HEK293 (cell line): ENCODE results near the gene CYP27A1.
A peak's percentile ranks its signal among the peaks of the same experiment; 100 is the strongest.

Source experiments
- CTCF ChIA-PET: fragments of 350-600 bp; formaldehyde crosslinking; extraction: SDS; loops from one replicate; lab custom pipeline; 2021; ENCODE audit warnings: antibody characterized with exemption; lab: Yijun Ruan, JAX
- POLR2A ChIA-PET: fragments of 300-600 bp; formaldehyde crosslinking; extraction: SDS; loops from one replicate; lab custom pipeline; 2020; ENCODE audit warnings: antibody characterized with exemption, inconsistent platforms; lab: Yijun Ruan, JAX
- H3K27ac ChIP-seq: fragments of 200-500 bp; sonication (Bioruptor generic); 2 replicates; pipeline ENCODE4 v1.5.1; 2014; ENCODE audit warnings: low read depth, low read length, control low read depth, inconsistent platforms; ENCODE audit errors: extremely low read depth
- H3K36me3 ChIP-seq, 2 experiments: fragments of 200-500 bp in 1 of 2; sonication (Bioruptor generic) in 1 of 2; 1 replicate in 1 of 2; 2 replicates in 1 of 2; pipeline ENCODE4 v1.5.1; 2014 to 2017; ENCODE audit warnings: inconsistent platforms in 2 of 2, low read length in 2 of 2; ENCODE audit not compliant: control insufficient read depth in 2 of 2, insufficient read depth in 1 of 2
- H3K4me1 ChIP-seq: fragments of 200-500 bp; sonication (Bioruptor generic); 2 replicates; pipeline ENCODE4 v1.5.1; 2014; ENCODE audit warnings: mild to moderate bottlenecking, low read length, inconsistent platforms; ENCODE audit not compliant: control insufficient read depth, insufficient read depth
- H3K4me3 ChIP-seq: 2 replicates; pipeline ENCODE4 v1.5.1; 2011; ENCODE audit warnings: low read depth, mild to moderate bottlenecking, control low read depth, low read length, moderate library complexity
- H3K9me3 ChIP-seq: fragments of 200-500 bp; sonication (Bioruptor generic); 2 replicates; pipeline ENCODE4 v1.5.1; 2014; ENCODE audit warnings: low read depth, low read length, inconsistent platforms; ENCODE audit not compliant: control insufficient read depth, insufficient read depth
- CTCF ChIP-seq: fragments of 450-650 bp; formaldehyde crosslinking; IDR thresholded peaks from 2 replicates; pipeline ENCODE4 v1.5.1; 2016; ENCODE audit warnings: missing biosample characterization, missing genetic modification characterization
- EGR2 ChIP-seq: fragments of 450-650 bp; formaldehyde crosslinking; IDR thresholded peaks from 2 replicates; pipeline ENCODE4 v1.5.1; 2016; ENCODE audit warnings: low read depth, missing biosample characterization, missing genetic modification characterization
- GLI2 ChIP-seq: fragments of 450-650 bp; formaldehyde crosslinking; IDR thresholded peaks from 2 replicates; pipeline ENCODE4; 2017; ENCODE audit warnings: missing biosample characterization, missing genetic modification characterization, low read depth, borderline replicate concordance
- INSM2 ChIP-seq: fragments of 450-650 bp; formaldehyde crosslinking; IDR thresholded peaks from 2 replicates; pipeline ENCODE4 v1.5.1; 2016; ENCODE audit warnings: missing biosample characterization, missing genetic modification characterization
- MEIS1 ChIP-seq: sonication (generic); formaldehyde crosslinking; IDR thresholded peaks from 2 replicates; pipeline ENCODE4 v1.8.1; 2022; ENCODE audit warnings: missing genetic modification reagents, mild to moderate bottlenecking, borderline replicate concordance
- MZF1 ChIP-seq: fragments of 450-650 bp; formaldehyde crosslinking; IDR thresholded peaks from 2 replicates; pipeline ENCODE4 v1.5.1; 2017; ENCODE audit warnings: missing biosample characterization, missing genetic modification characterization, borderline replicate concordance
- TRIM28 ChIP-seq: IDR thresholded peaks from 2 replicates; pipeline ENCODE4 v1.6.1; 2011; ENCODE audit warnings: low read length, control low read depth, borderline replicate concordance
- ZBTB7A ChIP-seq: fragments of 450-650 bp; formaldehyde crosslinking; IDR thresholded peaks from 2 replicates; pipeline ENCODE4 v1.5.1; 2016; ENCODE audit warnings: low read depth, missing biosample characterization, missing genetic modification characterization
- ZFP3 ChIP-seq: fragments of 450-650 bp; formaldehyde crosslinking; IDR thresholded peaks from 2 replicates; pipeline ENCODE4 v1.5.1; 2016; ENCODE audit warnings: low read depth, missing biosample characterization, missing genetic modification characterization
- ZFP37 ChIP-seq: fragments of 450-650 bp; formaldehyde crosslinking; IDR thresholded peaks from 2 replicates; pipeline ENCODE4 v1.5.1; 2016; ENCODE audit warnings: missing biosample characterization, missing genetic modification characterization
- ZNF18 ChIP-seq: fragments of 450-650 bp; formaldehyde crosslinking; IDR thresholded peaks from 2 replicates; pipeline ENCODE4 v1.5.1; 2016; ENCODE audit warnings: missing biosample characterization, missing genetic modification characterization
- ZNF19 ChIP-seq: fragments of 450-650 bp; formaldehyde crosslinking; IDR thresholded peaks from 2 replicates; pipeline ENCODE4; 2016; ENCODE audit warnings: missing biosample characterization, missing genetic modification characterization, low read depth
- ZNF214 ChIP-seq: fragments of 450-650 bp; formaldehyde crosslinking; IDR thresholded peaks from 2 replicates; pipeline ENCODE4 v1.5.1; 2017; ENCODE audit warnings: missing biosample characterization, mild to moderate bottlenecking, missing genetic modification characterization, borderline replicate concordance
- ZNF354C ChIP-seq: fragments of 450-650 bp; formaldehyde crosslinking; IDR thresholded peaks from 2 replicates; pipeline ENCODE4 v1.5.1; 2016; ENCODE audit warnings: missing biosample characterization, missing genetic modification characterization, low read depth, borderline replicate concordance
- ZNF398 ChIP-seq: fragments of 450-650 bp; formaldehyde crosslinking; IDR thresholded peaks from 2 replicates; pipeline ENCODE4 v1.5.1; 2017; ENCODE audit warnings: missing biosample characterization, missing genetic modification characterization
- ZNF426 ChIP-seq: fragments of 450-650 bp; formaldehyde crosslinking; IDR thresholded peaks from 2 replicates; pipeline ENCODE4 v1.5.1; 2017; ENCODE audit warnings: missing biosample characterization, missing genetic modification characterization, mild to moderate bottlenecking, inconsistent platforms, moderate library complexity
- ZNF501 ChIP-seq: fragments of 450-650 bp; formaldehyde crosslinking; IDR thresholded peaks from 2 replicates; pipeline ENCODE4 v1.5.1; 2016; ENCODE audit warnings: missing biosample characterization, missing genetic modification characterization
- ZNF585B ChIP-seq: fragments of 450-650 bp; formaldehyde crosslinking; IDR thresholded peaks from 2 replicates; pipeline ENCODE4 v1.5.1; 2016; ENCODE audit warnings: missing biosample characterization, missing genetic modification characterization
- ZNF623 ChIP-seq: fragments of 450-650 bp; formaldehyde crosslinking; IDR thresholded peaks from 2 replicates; pipeline ENCODE4 v1.5.1; 2016; ENCODE audit warnings: missing biosample characterization, missing genetic modification characterization
- ZNF692 ChIP-seq: fragments of 450-650 bp; formaldehyde crosslinking; IDR thresholded peaks from 2 replicates; pipeline ENCODE4 v1.5.1; 2016; ENCODE audit warnings: missing biosample characterization, missing genetic modification characterization
- ZNF701 ChIP-seq: fragments of 450-650 bp; formaldehyde crosslinking; IDR thresholded peaks from 2 replicates; pipeline ENCODE4 v1.5.1; 2016; ENCODE audit warnings: missing biosample characterization, missing genetic modification characterization
- ZSCAN4 ChIP-seq: fragments of 450-650 bp; formaldehyde crosslinking; IDR thresholded peaks from 2 replicates; pipeline ENCODE4 v1.5.1; 2017; ENCODE audit warnings: missing biosample characterization, missing genetic modification characterization

Gene CYP27A1

GRCh38 chr2:218855305-218856166, 73.6 kb downstream of the CYP27A1 start:
- ChIA-PET POLR2A (no interaction called here), CTCF (interaction anchor here (0.6 to 10.1 kb wide), 8 partner anchors 20 to 264 kb away, joined by 3 to 115 read pairs (median 4); no protein-coding TSS in a partner anchor)
- TF ChIP-seq TRIM28 = peak; percentile 7; the same call in 1 of the 2 replicates
- no peak for TF ChIP-seq MZF1 (tag by site-specific recombination)

GRCh38 chr2:218856167-218856895, 74.4 kb downstream of the CYP27A1 start:
- POLR2A ChIA-PET = no interaction called here
- Histone ChIP-seq H3K36me3 (no peaks in the 10 kb centered on the region), H3K9me3 (no peaks in the 10 kb centered on the region), H3K4me1 (peaks cover 23% of the 10 kb centered on the region), H3K27ac (no peak overlapping the region; the same call in 1 of the 2 replicates), H3K4me3 (no peak overlapping the region)
- CTCF ChIA-PET = interaction anchor here (0.9 to 10.1 kb wide), 6 partner anchors 19 to 146 kb away, joined by 3 to 115 read pairs (median 4); no protein-coding TSS in a partner anchor
- TF ChIP-seq ZNF354C (tag by site-specific recombination) (no peak), EGR2 (tag by site-specific recombination) (peak; percentile 64), CTCF (tag by site-specific recombination) (no peak), INSM2 (tag by site-specific recombination) (no peak), ZNF398 (tag by site-specific recombination) (peak; percentile 40; the same call in 1 of the 2 replicates), ZNF585B (tag by site-specific recombination) (no peak), GLI2 (no peak), ZSCAN4 (peak; percentile 23; the same call in 1 of the 2 replicates), ZNF18 (no peak), ZNF701 (tag by site-specific recombination) (no peak), ZBTB7A (tag by site-specific recombination) (no peak), ZNF19 (no peak), ZNF214 (tag by site-specific recombination) (no peak), ZFP3 (no peak), ZNF426 (tag by site-specific recombination) (no peak), ZNF501 (tag by site-specific recombination) (no peak), ZNF623 (tag by site-specific recombination) (no peak), ZNF692 (tag by site-specific recombination) (no peak), ZFP37 (tag by site-specific recombination) (no peak), MEIS1 (CRISPR knock-in tag) (no peak)

More at GRCh38 chr2:218855305-218856166, 73.6 kb downstream of the CYP27A1 start:
- no peak overlapping the region for H3K4me3 ChIP-seq
- no peak overlapping the region for H3K27ac ChIP-seq
- peaks cover 22% of the 10 kb centered on the region for H3K4me1 ChIP-seq
- H3K36me3 ChIP-seq = no peaks in the 10 kb centered on the region
- no peaks in the 10 kb centered on the region for H3K9me3 ChIP-seq
